GM21723 (cell line): ENCODE data around the gene SFXN5.

Experiments used
- ATAC-seq: cut with Tn5 transposase; IDR thresholded peaks from one replicate; pipeline ENCODE4 v1.9.1; 2021; ENCODE audit warnings: mild to moderate bottlenecking, moderate library complexity; ENCODE audit not compliant: unreplicated experiment

The SFXN5 gene

DNA sequence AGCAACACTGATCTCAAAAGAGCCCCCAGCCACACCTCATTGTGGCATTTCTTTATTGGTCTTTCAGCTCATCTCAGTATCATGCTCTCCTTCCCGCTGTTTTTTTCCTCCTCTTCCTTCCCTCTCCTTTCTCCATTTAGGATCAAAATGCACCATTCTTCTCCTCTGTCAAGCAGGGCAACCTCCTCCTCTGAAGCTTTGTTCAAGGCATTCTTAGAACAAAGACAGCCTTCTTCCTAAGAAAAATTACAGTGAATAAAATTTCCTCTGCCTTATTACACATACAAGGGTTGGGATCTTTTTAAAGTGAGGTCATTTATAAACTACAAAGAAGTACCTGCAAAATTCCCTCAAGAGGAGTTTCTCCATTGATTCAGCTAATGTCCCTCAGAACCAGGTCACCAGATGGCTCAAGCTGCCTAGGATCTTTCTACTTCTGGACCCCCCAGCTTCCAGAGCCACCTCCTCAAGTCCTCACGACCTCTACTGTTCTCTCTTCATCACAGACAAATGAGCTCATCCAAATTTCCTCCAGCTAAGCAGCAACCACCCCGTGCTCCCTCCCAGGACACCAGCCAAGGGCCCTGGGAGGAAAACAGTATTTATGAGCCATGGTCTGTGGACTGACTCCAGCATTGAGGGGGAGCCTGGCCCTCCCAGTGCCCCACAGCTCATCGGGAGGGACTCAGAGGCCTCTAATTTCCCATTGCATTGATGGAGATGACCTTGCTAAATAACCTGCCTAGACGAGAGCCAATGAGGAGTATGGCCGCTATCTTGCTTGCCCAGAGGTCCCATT is 18.0 kb downstream of the SFXN5 start:
- ATAC-seq = no peak

DNA sequence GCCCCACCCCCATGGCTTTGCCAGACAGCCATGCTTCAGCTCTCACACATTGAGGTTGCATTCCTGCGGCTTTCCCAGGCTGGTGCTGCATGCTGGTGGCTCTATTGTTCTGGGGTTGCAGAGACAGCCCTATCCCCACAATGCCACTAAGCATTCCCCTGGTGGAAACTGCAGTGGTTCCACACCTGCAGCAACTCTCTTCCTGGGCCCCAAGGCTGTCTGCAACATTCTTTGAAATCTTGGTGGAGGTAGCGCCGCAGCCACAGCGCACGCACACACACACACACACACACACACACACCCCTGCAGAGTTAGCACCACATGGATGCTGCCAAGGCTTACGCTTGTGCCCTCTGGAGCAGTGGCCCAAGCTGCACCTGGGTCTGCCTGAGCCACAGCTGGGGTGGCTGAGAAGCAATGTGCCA is 21.4 kb downstream of the SFXN5 start:
- no peak for ATAC-seq

DNA sequence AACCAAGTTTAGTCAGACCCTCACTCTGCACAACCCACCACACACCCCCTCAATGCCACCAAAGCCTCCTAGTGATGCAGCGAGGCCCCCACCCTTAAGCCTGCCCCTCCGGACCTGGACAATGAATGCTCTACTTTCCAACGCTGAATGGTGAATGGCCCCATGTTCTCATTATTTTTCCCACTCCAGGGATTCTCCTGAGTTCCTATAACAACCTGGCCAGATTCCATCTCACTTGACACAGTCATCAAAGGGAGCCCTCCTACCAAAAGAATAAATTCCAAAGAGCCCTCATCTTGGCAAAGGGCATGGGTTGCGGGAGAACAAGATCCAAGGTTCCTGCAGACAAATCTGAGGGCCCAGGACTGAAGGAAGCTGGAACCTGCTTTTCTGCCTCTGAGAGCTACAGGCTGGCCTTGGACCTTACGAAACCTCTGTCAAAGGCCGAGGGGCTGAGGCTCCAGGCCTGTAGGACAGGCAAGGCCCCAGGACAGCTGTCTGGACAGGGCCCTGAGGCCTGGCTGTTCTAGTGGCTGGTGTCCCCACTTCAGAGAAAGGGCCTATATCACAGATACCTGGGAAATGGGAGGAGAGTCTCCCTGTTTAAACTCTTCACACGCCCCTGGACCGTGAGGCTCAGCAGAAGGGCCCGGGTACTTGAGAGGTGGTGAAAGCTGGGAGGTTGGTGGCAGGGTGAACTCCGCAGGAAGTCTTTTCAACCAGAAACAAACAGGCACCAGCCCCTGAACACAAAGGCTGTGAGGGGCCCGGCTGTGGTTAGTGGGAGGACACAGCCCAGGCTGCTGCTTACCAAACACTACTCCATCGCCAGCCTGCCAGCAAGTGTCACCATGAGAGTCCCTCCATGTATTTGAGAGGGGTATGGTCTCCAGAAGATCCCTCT is 27.3 kb downstream of the SFXN5 start:
- no peak for ATAC-seq

DNA sequence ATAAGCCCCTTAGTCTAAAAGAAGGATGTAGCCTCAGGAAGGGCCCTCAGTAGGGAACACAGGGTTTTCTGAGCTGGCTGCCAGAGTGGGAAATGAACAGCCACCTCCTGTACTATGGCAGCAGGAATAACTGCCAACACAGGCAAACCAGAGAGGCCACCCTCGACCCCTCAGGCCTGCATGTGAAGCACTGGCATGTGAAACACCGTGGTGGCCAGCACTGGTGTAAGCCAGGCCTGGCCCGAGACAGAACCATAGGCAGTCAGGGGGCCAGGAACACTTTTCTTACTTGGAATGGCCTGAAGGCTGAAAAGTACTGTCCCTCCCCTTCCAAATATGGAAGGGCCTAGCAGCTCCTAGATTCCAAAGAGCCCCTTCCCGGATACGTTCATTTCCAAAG is 28.2 kb downstream of the SFXN5 start:
- no peak for ATAC-seq

DNA sequence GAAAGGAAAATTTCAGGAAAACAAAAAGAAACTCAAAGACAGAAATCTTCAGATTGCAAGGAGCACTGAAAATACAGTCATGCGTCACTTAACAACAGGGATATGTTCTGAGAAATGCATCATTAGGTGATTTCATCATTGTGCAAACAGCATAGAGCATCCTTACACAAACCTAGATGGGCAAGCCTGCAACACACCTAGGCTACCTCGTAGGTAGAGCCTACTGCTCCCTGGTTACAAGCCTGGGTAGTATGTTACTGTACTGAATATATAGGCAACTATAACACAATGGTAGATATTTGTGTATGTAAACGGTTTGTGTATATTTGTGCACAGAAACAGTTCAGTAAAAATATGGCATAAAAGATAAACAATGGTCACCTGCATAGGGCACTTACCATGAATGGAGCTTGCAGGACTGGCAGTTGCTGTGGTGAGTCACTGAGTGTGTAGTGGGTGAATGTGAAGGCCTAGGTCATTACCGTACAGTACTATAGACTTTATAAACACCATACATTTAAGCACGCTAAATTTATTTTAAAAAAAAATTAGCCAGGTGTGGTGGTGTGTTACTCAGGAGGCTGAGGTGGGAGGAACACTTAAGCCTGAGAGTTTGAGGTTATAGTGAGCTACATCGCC is 33.4 kb downstream of the SFXN5 start:
- no peak for ATAC-seq

DNA sequence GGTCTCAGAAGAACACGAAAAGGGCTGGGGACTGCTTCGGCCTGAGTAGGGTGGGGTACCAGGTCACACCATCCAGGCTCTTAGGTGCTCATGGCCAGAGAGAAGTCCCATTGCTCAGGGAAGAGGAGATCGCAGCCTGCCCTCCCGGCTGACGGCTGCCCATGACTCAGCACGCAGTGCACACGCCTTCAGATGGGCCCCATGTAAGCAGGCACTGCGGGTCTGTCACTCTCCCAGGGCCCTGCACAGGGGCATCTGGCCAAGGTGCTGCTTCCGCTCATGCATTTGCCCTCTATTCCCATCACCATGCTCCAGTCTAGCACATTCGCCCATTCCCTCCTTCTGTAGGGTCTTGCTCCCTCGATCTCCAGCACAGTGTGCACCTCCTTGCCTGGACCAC is 34.7 kb downstream of the SFXN5 start:
- ATAC-seq = no peak

DNA sequence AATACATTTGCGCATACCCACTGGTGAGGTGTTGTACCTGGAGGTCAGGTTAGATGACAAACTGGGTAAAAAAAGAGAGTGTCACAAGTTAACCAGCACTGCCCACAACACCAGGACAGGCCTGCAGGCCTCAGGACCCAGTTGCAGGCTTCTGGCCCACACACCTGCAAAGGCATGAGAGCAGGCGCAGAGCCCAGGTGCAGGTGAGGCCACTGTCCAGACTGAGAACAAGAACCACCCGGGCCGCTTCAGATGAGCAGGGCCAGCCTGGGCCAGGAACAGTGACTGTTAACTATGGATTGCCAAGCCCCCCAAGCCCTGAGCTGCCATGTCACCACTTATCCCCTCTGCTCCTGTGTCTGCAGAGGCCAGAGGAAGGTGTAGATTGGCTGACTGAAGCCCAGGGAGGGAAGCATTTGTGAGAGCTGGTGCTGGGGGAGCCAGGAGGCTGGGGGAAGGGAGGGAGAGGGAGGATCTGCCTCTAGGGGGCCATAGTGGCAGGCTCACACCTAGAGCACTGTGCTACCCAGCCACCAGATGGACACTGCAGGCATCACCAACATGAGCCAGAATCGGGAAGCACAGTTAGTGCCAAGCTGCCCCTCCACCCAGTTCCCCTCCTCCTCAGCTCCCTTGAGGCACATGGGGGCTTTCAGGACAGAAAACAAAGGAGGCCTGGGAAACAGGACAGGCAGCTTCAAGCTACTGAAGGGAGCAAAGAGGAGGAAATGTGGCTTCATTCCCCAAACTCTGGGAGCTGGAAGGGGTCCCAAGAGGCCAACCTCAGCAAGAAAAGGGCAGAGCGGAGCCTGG is 35.4 kb downstream of the SFXN5 start:
- no peak for ATAC-seq

DNA sequence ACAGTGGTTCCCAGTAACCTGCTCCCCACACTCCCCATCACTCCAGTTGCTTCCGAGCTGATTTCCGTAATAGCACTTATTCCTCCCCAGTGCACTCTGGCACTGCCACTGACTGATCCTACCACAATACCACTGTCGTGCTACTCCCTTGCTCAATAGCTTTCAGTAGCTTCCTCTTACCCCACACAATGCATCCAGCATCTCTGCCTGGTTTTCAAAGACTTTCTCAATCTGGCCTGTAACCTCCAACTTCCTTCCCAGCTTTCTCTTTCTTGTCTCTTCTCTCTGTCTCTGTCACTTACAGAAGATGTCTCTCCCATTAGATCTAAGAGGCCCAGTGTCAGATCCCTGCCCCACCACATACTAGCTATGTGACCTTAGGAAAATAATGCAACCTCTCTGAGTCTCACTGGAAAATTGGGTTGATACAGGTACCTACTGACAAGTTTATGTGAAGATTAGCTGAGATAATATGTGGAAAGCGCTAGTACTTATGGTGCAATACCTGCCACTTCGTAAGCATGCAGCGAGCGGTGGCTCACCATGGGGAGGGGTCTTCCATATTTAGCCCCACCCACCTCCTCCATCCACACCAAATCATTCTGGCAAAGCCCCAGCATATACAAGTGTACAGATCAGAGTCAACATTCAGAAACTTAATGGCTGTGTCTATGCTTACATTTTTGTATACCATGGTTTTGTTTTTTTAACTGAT is 36.7 kb downstream of the SFXN5 start:
- ATAC-seq = no peak

DNA sequence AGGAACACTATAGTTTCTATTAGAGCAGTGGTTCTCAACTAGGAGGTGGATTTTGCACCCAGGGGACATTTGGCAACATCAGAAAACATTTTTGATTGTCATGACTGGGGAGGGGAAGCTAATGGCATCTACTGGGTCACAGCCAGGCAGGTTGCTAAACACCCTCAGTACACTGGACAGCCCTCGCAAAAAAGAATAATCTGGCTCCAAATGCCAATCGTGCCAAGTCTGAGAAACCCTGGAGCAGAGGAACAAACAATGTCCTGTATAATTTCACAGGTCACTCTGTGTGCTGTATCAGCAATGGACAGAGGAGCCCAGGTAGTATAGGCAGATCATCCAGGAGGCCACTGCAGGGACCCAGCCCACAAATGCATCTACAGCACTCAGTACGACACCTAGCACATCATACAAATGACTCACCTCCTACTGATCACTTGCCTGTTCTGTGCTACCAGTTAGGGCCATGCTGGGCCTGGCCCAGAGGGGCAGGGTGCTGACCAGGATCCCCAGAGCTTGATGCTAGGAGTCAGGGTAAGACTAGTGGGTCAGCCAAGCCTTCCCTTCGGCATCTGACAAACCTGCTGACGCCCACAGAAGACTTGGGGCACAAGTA is 37.6 kb downstream of the SFXN5 start:
- no peak for ATAC-seq

DNA sequence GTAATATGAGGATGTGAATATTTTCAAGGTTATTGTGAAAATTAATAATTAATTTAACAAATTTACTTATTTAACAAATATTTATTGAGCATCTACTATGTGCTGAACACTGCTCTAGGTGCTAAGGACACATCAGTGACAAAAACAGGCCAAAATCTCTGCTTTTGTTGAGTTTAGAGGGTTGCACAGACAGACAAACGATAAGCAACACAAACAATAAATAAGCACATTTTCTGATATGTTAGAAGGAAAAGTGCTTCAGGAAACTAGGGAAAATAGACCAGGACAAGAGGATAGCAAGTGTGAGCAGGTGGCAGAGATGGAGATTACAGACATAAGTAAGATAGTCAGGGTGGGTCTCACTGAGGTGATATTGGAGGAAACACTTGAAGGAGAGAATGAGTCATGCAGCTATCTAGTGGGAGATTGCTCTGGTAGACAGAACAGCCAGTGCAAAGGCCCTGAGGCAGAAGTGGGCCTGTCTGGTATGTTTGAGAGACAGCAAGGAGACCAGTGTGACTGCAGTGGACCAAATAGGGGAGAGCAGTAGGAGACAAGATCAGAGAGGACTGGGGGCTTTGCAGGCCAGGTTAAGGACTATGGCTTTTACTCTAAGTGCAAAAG is 38.3 kb downstream of the SFXN5 start:
- no peak for ATAC-seq

DNA sequence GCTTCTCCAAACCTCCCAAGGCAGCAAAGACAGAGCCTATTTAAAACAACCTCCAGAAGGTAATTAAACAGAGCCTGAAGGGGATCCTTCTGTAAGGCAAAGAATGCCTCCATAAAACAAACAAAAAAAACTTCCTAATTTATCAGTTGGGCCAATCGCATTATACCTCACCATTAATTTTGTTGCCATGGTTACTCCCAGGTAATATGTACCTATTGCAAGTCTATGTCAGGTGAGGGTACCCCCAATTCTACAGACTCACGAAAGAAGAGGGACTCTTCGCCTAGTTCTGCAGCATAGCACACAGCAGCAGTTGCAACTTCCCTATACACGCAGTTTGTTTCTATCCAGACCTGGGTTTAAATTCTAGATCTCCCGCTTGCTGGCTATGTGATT is 38.8 kb downstream of the SFXN5 start:
- no peak for ATAC-seq

DNA sequence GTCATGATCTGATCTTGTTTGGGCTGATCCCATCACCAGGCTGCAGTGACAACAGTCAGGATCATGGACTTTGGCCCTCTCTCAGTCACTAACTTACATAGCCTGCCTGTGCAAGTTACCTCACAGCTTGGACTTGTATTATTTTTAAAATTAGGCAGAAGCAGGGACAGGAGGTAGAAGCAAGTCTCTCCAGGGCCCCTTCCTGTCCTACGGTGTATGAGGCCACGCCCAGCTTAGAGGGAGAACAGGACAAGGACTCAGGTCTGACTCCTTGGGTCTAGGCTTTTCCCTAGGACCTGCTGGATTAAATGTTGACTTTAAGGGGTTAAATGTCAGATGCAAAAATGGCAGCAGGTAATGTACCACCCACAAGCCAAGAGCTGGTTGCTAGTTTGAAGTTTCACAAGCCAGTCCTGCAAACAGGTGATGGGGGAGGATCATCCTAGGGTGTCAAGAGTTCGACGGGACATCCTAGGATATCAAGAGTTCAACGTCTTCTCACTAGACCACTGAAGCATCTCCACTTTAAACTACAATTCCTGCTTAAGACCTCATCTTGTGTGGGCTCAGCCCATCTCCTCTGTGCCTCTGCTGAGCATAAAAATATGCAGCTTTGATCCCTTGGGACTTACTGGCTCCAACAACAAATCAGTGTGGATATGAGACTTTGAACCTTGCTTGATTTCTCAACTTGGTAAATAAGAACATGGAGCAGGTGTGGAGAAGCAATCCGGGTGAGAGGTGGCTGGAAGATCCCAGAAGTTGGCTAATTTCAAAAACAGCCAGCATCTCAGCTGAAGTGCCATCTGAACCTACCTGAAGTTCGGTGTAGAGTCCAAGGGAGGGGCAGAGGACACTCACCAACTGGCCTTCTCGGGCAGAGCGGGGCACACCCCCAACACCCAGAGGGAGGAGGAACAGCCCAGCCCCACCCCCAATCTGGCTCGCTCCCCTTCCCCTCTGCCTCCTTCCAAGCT is 39.5 kb downstream of the SFXN5 start:
- ATAC-seq = no peak

DNA sequence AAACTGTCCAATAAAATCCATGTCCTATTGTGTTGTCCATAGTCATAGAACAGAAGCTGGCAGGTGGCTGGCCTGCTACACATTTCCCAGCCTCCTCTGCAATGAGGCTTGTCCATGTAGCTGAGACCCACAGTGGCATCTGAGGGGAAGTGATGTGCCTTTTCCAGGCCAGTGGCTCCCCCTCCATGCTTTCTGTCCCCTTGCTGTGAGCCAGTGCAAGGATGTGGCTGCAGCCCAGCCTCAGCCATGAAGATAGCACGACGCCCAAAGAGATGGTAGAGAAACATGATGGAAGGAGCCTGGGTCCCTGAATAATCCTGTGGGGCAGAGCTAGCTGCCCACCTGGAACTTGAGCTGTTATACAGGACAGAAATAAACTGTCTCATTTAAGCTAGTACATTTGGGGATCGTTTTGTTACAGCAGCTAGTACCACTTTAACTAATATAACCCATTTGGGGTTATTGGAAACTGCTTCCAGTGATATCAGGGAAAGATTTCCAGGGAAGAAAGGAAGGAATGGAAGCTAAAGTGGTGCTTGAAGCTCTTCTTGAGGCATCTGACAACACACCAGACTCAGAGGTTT is 40.3 kb downstream of the SFXN5 start:
- no peak for ATAC-seq

DNA sequence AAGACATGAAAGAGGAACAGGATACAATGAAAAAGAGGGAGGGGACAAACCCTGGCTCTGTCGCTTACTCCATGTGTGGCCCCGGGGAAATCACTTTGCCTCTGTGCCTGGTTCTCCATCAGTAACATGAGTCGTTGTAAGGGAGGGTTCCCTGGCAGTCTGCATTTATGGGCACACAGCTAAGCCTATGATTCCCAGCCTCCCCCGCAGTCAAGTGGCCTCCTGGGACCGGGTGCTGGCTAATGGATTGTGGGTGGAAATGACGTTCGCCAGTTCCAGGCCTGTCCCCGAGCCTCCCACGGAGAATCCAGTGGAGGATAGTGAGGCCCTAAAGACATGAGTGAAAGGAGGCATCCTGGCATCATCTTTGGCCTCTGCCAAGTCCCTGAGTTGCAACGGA is 42.7 kb downstream of the SFXN5 start:
- no peak for ATAC-seq

DNA sequence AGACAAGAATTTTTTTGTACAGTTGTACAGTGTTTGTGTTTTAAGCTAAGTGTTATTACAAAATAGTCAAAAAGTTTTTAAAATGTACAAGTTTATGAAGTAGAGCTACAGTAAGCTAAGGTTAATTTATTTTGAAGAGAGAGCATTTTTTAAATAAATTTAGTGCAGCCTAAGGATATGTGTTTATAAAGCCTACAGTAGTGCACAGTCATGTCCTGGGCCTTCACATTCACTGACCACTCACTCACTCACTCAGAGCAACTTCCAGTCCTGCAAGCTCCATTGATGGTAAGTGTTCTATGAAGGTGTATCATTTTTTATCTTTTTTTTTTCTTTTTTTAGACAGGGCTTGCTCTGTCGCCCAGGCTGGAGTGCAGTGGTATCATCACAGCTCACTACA is 44.2 kb downstream of the SFXN5 start:
- no peak for ATAC-seq

DNA sequence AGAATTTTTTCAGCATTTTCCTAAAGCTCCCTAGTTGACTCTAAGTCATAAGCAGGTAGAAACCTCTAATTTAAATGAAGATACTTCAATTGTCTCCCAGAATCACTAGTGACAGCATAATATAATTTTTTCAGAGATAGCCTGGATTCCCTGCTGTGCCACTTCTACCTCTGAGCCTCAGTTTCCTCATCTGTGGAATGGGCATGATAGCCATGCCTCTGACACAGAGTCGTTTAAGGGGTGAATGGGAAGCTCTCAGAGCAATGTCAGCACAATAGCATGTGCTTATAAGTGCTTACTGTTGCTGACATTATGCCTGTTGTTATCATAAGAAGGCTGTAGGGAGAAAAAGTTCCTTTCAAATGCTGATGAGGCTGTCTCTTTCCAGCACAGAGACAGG is 48.0 kb downstream of the SFXN5 start:
- no peak for ATAC-seq

DNA sequence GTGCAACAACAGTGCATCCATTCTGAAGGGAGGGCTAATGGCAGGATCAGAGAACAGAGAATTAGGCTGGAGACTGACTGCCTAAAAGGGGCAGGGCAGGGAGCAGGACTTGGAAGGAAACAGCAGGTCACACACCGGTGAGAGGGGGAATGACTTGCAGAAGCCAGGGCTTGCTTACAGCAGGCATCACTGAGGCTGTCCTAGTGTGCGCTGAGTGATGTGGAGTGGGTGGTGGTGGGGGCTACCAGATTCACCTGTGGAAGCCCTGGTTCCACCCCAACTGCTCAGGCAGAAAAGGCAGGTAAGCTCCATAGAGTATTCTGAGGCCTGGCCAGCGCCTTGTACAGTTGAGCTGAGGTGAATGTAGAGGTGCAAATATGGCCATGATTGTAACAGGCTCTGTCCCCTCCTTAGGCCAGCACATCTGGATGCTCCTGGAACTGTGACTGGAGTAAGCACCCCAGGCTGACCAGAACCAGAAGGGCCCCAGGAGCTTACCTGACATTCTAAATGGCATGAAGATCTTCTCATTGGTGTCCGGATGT is 49.4 kb downstream of the SFXN5 start:
- no peak for ATAC-seq
